Adipocyte (in vitro differentiated cells): Measurements from ENCODE around the gene C1QTNF2.

Experiments used
- DNase-seq: peaks from one replicate; pipeline ENCODE4 v3.0.0-alpha.2; 2015; ENCODE audit warnings: low read depth
- H3K27me3 ChIP-seq: replicated peaks from 2 replicates; pipeline ENCODE4 v1.7.0; 2013; ENCODE audit warnings: mild to moderate bottlenecking, low read length, moderate library complexity; ENCODE audit not compliant: control insufficient read depth, insufficient read depth
- H3K36me3 ChIP-seq: 2 replicates; pipeline ENCODE4 v1.7.0; 2013; ENCODE audit warnings: low read length, mild to moderate bottlenecking, moderate library complexity; ENCODE audit not compliant: control insufficient read depth, insufficient read depth, severe bottlenecking
- H3K4me1 ChIP-seq: 2 replicates; pipeline ENCODE4 v1.7.0; 2013; ENCODE audit warnings: mild to moderate bottlenecking, low read length, moderate library complexity; ENCODE audit not compliant: control insufficient read depth, insufficient read depth
- H3K4me3 ChIP-seq: 2 replicates; pipeline ENCODE4 v1.7.0; 2013; ENCODE audit warnings: mild to moderate bottlenecking, low read length, moderate library complexity
- H3K9ac ChIP-seq: 2 replicates; pipeline ENCODE4 v1.7.0; 2013; ENCODE audit warnings: mild to moderate bottlenecking, low read length, moderate library complexity
- H3K9me3 ChIP-seq: 2 replicates; pipeline ENCODE4 v1.7.0; 2013; ENCODE audit warnings: mild to moderate bottlenecking, low read length, moderate library complexity; ENCODE audit not compliant: control insufficient read depth

C1QTNF2 gene

GRCh38 chr5:160312960-160313727, 57.3 kb downstream of the C1QTNF2 start:
- Histone ChIP-seq H3K4me1 (peaks cover 3% of the 10 kb centered on the region), H3K27me3 (peaks cover 52% of the 10 kb centered on the region), H3K9me3 (no peaks in the 10 kb centered on the region), H3K9ac (no peak overlapping the region), H3K4me3 (peak overlapping the region; percentile 52), H3K36me3 (no peaks in the 10 kb centered on the region)
- no peak for DNase-seq

- Histone ChIP-seq H3K4me3 (peak within 1 kb of the TSS; percentile 52), H3K4me1 (peaks cover 3% of the 10 kb centered on the region), H3K9ac (no peak within 1 kb of the TSS), H3K36me3 (no peaks in the 10 kb centered on the region), H3K27me3 (peaks cover 60% of the 10 kb centered on the region), H3K9me3 (no peaks in the 10 kb centered on the region)
- peak; percentile 87 for DNase-seq
Observed at GRCh38 chr5:160312134-160312959, 58.1 kb downstream of the C1QTNF2 start, which contains the start of gene CCNJL. Gene CCNJL (minus strand): TSS chr5:160312564. CDS start chr5:160311923, 641 bp downstream.

- Histone ChIP-seq H3K9me3 (no peaks in the 10 kb centered on the region), H3K4me1 (peaks cover 3% of the 10 kb centered on the region), H3K27me3 (peaks cover 65% of the 10 kb centered on the region), H3K36me3 (no peaks in the 10 kb centered on the region), H3K9ac (no peak overlapping the region), H3K4me3 (peak overlapping the region; percentile 52)
- peak; percentile 64 for DNase-seq
Observed at GRCh38 chr5:160311491-160312133, 58.8 kb downstream of the C1QTNF2 start.

- Histone ChIP-seq H3K9ac (no peak overlapping the region), H3K4me1 (peaks cover 3% of the 10 kb centered on the region), H3K9me3 (no peaks in the 10 kb centered on the region), H3K36me3 (no peaks in the 10 kb centered on the region), H3K27me3 (peaks cover 68% of the 10 kb centered on the region), H3K4me3 (no peak overlapping the region)
- no peak for DNase-seq
Observed at GRCh38 chr5:160310552-160311295, 59.7 kb downstream of the C1QTNF2 start.

GRCh38 chr5:160310140-160310539, 60.3 kb downstream of the C1QTNF2 start:
- H3K36me3 ChIP-seq = no peaks in the 10 kb centered on the region
- H3K9me3 ChIP-seq = no peaks in the 10 kb centered on the region
- DNase-seq = no peak

GRCh38 chr5:160306696-160307095, 63.7 kb downstream of the C1QTNF2 start:
- no peaks in the 10 kb centered on the region for H3K36me3 ChIP-seq

More at GRCh38 chr5:160310140-160310539, 60.3 kb downstream of the C1QTNF2 start:
- H3K4me3 ChIP-seq = no peak overlapping the region
- peaks cover 3% of the 10 kb centered on the region for H3K4me1 ChIP-seq
- no peak overlapping the region for H3K9ac ChIP-seq
- peaks cover 68% of the 10 kb centered on the region for H3K27me3 ChIP-seq

GRCh38 chr5:160305319-160305718, 65.1 kb downstream of the C1QTNF2 start:
- no peaks in the 10 kb centered on the region for H3K4me1 ChIP-seq
- no peak overlapping the region for H3K9ac ChIP-seq
- H3K36me3 ChIP-seq = no peaks in the 10 kb centered on the region
- H3K27me3 ChIP-seq = peaks cover 36% of the 10 kb centered on the region
- H3K4me3 ChIP-seq = no peak overlapping the region
- no peaks in the 10 kb centered on the region for H3K9me3 ChIP-seq
- DNase-seq = no peak

More at GRCh38 chr5:160306696-160307095, 63.7 kb downstream of the C1QTNF2 start:
- no peak overlapping the region for H3K9ac ChIP-seq
- H3K4me3 ChIP-seq = no peak overlapping the region
- peaks cover 50% of the 10 kb centered on the region for H3K27me3 ChIP-seq
- no peak for DNase-seq
- no peaks in the 10 kb centered on the region for H3K9me3 ChIP-seq
- H3K4me1 ChIP-seq = peaks cover 2% of the 10 kb centered on the region

- peaks cover 26% of the 10 kb centered on the region for H3K27me3 ChIP-seq
- no peaks in the 10 kb centered on the region for H3K9me3 ChIP-seq
- DNase-seq = no peak
- H3K4me3 ChIP-seq = no peak overlapping the region
- H3K4me1 ChIP-seq = no peaks in the 10 kb centered on the region
- H3K36me3 ChIP-seq = no peaks in the 10 kb centered on the region
- H3K9ac ChIP-seq = no peak overlapping the region
Observed at GRCh38 chr5:160303690-160304089, 66.7 kb downstream of the C1QTNF2 start.

GRCh38 chr5:160298189-160298588, 72.2 kb downstream of the C1QTNF2 start:
- no peak overlapping the region for H3K4me3 ChIP-seq
- H3K27me3 ChIP-seq = peaks cover 12% of the 10 kb centered on the region
- H3K9ac ChIP-seq = no peak overlapping the region
- H3K36me3 ChIP-seq = no peaks in the 10 kb centered on the region
- H3K4me1 ChIP-seq = no peaks in the 10 kb centered on the region
- DNase-seq = no peak
- H3K9me3 ChIP-seq = no peaks in the 10 kb centered on the region

GRCh38 chr5:160297776-160298175, 72.7 kb downstream of the C1QTNF2 start:
- no peak for DNase-seq
- H3K4me1 ChIP-seq = no peaks in the 10 kb centered on the region
- H3K36me3 ChIP-seq = no peaks in the 10 kb centered on the region
- H3K9me3 ChIP-seq = no peaks in the 10 kb centered on the region
- no peak overlapping the region for H3K4me3 ChIP-seq
- peaks cover 12% of the 10 kb centered on the region for H3K27me3 ChIP-seq
- no peak overlapping the region for H3K9ac ChIP-seq
